ENCODE measurements around the gene RNF214.
"Not testable (repeated sequence)": the region's sequence is repeated elsewhere in the genome, so short reads cannot be mapped to it uniquely, and the experiment has no call there.

RNF214 gene

GRCh38 chr11:117315285-117316196 lies 83.1 kb downstream of the RNF214 start:
- H3K9me3 Mint-ChIP-seq = no peaks in the 10 kb centered on the region
- no peaks in the 10 kb centered on the region for H3K36me3 Mint-ChIP-seq
- H3K27me3 Mint-ChIP-seq = peaks cover 68% of the 10 kb centered on the region
- H3K4me3 Mint-ChIP-seq = peak overlapping the region; percentile 75
- peaks cover 17% of the 10 kb centered on the region for H3K4me1 Mint-ChIP-seq
- no peak overlapping the region for H3K27ac Mint-ChIP-seq
- peak; percentile 69 for ATAC-seq

- peaks cover 62% of the 10 kb centered on the region for H3K27me3 Mint-ChIP-seq
- H3K27ac Mint-ChIP-seq = no peak within 1 kb of the TSS
- peak within 1 kb of the TSS; percentile 75 for H3K4me3 Mint-ChIP-seq
- peaks cover 17% of the 10 kb centered on the region for H3K4me1 Mint-ChIP-seq
- ATAC-seq = peak; percentile 46
- H3K36me3 Mint-ChIP-seq = no peaks in the 10 kb centered on the region
- H3K9me3 Mint-ChIP-seq = peaks cover 3% of the 10 kb centered on the region
Observed at GRCh38 chr11:117316197-117316961, 83.9 kb downstream of the RNF214 start, which contains the start of gene BACE1. Gene BACE1, minus strand, starts transcription at chr11:117316256. Its CDS starts 461 bp downstream, at chr11:117315795.

DNA sequence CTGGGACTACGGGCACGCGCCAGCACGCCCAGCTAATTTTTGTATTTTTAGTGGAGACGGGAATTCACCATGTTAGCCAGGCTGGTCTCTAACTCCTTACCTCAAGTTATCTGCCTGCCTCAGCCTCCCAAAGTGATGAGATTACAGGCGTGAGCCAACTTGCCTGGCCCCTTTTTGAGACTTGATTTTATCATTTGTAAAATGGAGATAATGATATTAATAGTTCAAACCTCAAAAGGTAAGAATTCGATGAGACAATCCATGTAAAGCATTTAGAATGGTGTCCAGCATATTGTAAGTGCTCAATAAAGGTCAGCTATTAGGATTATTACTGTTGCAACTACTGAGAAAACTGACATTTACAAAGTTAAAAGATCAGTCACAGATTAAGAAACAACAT lies 86.3 kb downstream of the RNF214 start:
- H3K36me3 Mint-ChIP-seq = no peaks in the 10 kb centered on the region
- peaks cover 17% of the 10 kb centered on the region for H3K4me1 Mint-ChIP-seq
- ATAC-seq = no peak
- no peak overlapping the region for H3K27ac Mint-ChIP-seq
- peaks cover 3% of the 10 kb centered on the region for H3K9me3 Mint-ChIP-seq
- H3K27me3 Mint-ChIP-seq = peaks cover 42% of the 10 kb centered on the region
- H3K4me3 Mint-ChIP-seq = no peak overlapping the region

- Mint-ChIP-seq H3K27me3 (peaks cover 36% of the 10 kb centered on the region), H3K27ac (no peak overlapping the region), H3K4me3 (no peak overlapping the region), H3K4me1 (peaks cover 16% of the 10 kb centered on the region), H3K9me3 (peaks cover 3% of the 10 kb centered on the region), H3K36me3 (no peaks in the 10 kb centered on the region)
- no peak for ATAC-seq
Observed at GRCh38 chr11:117319214-117319840, 86.9 kb downstream of the RNF214 start.

- H3K27ac Mint-ChIP-seq, H3K36me3 Mint-ChIP-seq, ATAC-seq, H3K4me1 Mint-ChIP-seq, H3K27me3 Mint-ChIP-seq, H3K9me3 Mint-ChIP-seq: not testable (repeated sequence)
- peak overlapping the region; percentile 42 for H3K4me3 Mint-ChIP-seq
Observed at GRCh38 chr11:117327255-117327566, 94.7 kb downstream of the RNF214 start.

- Mint-ChIP-seq H3K4me3 (peak within 1 kb of the TSS; percentile 42), H3K36me3 (no peaks in the 10 kb centered on the region), H3K9me3 (no peaks in the 10 kb centered on the region), H3K4me1 (peaks cover 8% of the 10 kb centered on the region), H3K27ac (no peak within 1 kb of the TSS), H3K27me3 (no peaks in the 10 kb centered on the region)
- ATAC-seq = peak; percentile 97
Observed at GRCh38 chr11:117327567-117328374, 95.3 kb downstream of the RNF214 start, which contains the start of gene CEP164. Gene CEP164, plus strand, starts transcription at chr11:117327854. Its CDS starts 10,733 bp downstream, at chr11:117338587.

DNA sequence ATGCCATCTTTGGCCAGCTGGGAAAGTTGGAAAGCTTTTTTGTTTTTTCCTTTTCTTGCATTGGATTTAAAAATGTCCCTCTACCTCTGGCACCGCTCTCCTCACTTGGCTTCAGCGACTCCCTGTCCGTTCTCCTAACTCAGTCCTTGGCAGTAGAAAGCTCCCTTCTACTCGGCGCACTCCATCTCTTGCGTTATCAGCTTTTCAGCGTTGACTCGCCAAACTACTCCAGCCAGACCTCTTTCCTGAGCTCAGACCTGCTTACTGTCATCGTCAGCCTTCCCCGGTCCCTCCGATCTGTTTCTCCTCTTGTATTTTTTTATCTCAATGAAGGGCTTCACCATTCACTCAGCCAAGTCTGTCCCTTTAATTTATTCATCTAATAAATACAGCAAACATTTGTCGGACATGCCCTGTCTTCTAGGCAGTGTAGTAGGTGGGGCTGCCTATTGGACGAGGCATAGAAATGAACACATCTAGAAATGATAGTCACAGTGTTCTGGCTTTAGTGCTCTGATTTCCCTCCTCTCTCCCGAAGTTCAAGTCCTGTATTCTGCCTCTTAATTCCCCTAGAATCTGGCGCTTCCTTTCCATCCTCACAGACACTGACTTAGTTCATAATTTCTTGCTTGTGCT lies 96.0 kb downstream of the RNF214 start:
- Mint-ChIP-seq H3K9me3 (no peaks in the 10 kb centered on the region), H3K27ac (no peak overlapping the region), H3K36me3 (no peaks in the 10 kb centered on the region), H3K27me3 (no peaks in the 10 kb centered on the region), H3K4me3 (no peak overlapping the region), H3K4me1 (peaks cover 12% of the 10 kb centered on the region)
- ATAC-seq = peak; percentile 16

DNA sequence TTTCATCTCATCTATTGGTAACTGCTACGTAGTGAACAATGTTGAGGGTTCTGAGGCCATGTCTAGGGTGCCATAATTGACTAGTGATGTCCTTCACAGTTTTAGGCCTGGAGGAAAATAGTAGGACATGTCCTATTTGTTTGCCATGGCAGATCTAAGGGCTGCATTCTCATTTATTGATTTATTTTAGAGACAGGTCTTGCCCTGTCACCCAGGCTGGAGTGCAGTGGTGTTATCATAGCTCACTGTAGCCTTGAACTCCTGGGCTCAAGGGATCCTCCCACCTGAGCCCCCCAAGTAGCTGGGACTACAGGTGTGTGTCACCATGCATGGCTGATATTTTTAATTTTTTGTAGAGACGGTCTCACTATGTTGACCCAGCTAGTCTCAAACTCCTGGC lies 100.4 kb downstream of the RNF214 start:
- Mint-ChIP-seq H3K9me3 (no peaks in the 10 kb centered on the region), H3K27me3 (no peaks in the 10 kb centered on the region), H3K36me3 (peaks cover 18% of the 10 kb centered on the region), H3K27ac (no peak overlapping the region), H3K4me1 (peaks cover 27% of the 10 kb centered on the region), H3K4me3 (no peak overlapping the region)
- ATAC-seq = no peak

DNA sequence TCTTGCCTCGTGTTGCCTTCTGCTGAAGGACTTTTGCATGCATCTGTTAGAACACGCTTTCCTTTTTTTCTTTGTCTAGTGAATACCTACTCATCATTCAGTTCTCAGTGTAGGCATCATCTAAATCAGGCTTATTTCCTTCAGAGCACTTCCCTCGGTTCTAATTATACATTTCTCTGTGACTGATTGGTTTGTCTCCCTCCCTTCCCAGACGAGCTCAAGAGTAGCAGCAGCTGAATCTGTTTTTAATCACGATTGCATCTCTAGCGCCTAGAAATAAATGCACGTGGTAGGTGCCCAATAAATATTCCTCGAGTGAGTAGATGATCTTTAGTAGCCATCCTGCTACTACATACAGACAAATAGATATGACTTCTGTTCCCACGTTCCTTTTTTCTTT lies 101.4 kb downstream of the RNF214 start:
- Mint-ChIP-seq H3K27ac (no peak overlapping the region), H3K4me1 (peaks cover 29% of the 10 kb centered on the region), H3K36me3 (peaks cover 28% of the 10 kb centered on the region), H3K9me3 (no peaks in the 10 kb centered on the region), H3K27me3 (no peaks in the 10 kb centered on the region), H3K4me3 (no peak overlapping the region)
- ATAC-seq = no peak

DNA sequence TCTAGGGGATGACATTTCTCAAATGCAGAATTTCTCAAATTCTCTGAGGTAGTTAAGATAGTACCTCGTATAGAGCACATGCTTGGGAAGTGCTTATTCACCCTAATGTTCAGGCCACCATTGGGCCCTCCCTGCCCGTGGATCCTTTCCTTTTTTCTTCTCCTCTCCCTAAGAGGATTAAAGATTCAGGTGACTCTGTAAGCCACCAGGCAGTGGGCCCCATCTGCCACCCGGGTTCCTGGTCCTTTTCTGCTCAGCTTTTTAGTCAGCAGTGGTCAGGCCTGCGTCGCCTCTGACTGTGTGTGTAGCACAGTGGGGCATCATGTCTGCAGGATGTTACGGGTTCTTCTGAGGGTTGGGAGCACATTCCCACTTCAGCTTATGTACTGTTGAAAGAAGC lies 102.4 kb downstream of the RNF214 start:
- H3K27me3 Mint-ChIP-seq = no peaks in the 10 kb centered on the region
- no peaks in the 10 kb centered on the region for H3K9me3 Mint-ChIP-seq
- no peak overlapping the region for H3K27ac Mint-ChIP-seq
- ATAC-seq = no peak
- H3K4me1 Mint-ChIP-seq = peaks cover 27% of the 10 kb centered on the region
- peaks cover 34% of the 10 kb centered on the region for H3K36me3 Mint-ChIP-seq
- H3K4me3 Mint-ChIP-seq = no peak overlapping the region

- Mint-ChIP-seq H3K9me3 (no peaks in the 10 kb centered on the region), H3K27ac (no peak overlapping the region), H3K27me3 (no peaks in the 10 kb centered on the region), H3K36me3 (peaks cover 39% of the 10 kb centered on the region), H3K4me1 (peaks cover 22% of the 10 kb centered on the region), H3K4me3 (no peak overlapping the region)
- no peak for ATAC-seq
Observed at GRCh38 chr11:117335399-117335798, 102.9 kb downstream of the RNF214 start.
